K562 (cell line): ENCODE data around the gene SPATS2. TPM values are rescaled to one million over a fixed set of nuclear protein-coding genes. Genes with fewer than 3 reads are reported as not detected.

Experiments
- ATAC-seq: fragments of 200-7000 bp; cut with Tn5 transposase; 3 replicates; pipeline ENCODE4 v1.9.1; 2020; ENCODE audit warnings: moderate library complexity
- BruUV-seq: library from RNA; stranded (reverse); fragments of 400-500 nt; replicated peaks from 2 replicates; lab custom pipeline; 2021; lab: Mats Ljungman, UMichigan
- CTCF ChIA-PET: fragments of 300-600 bp; formaldehyde crosslinking; extraction: SDS; loops from one replicate; lab custom pipeline; 2021; ENCODE audit warnings: low intra/inter-chr PET ratio; lab: Yijun Ruan, JAX
- POLR2A ChIA-PET: fragments of 300-600, 350-650 bp; sonication (Branson Sonifier 250); formaldehyde crosslinking; extraction: SDS; loops from one replicate; lab custom pipeline; 2021; ENCODE audit warnings: antibody characterized with exemption, inconsistent platforms; lab: Yijun Ruan, JAX
- DNase-seq, 4 experiments: peaks; one replicate each; pipeline versions ENCODE4 v3.0.0 to v3.0.0-alpha.2; 2011 to 2018; ENCODE audit warnings: low spot score in 3 of 4, mixed read lengths in 3 of 4; ENCODE audit errors: extremely low read depth in 1 of 4
- FAIRE-seq: peaks from 2 replicates; lab custom pipeline; 2011; peaks lifted over from hg19 to GRCh38; lab: Jason Lieb, UNC
- H2AFZ ChIP-seq: 2 replicates; pipeline ENCODE4 v1.6.0; 2011; ENCODE audit warnings: low read depth, low read length, control low read depth, inconsistent platforms
- H3K27ac ChIP-seq: fragments of 200-600 bp; 3 replicates; pipeline ENCODE4 v1.8.0; 2011; ENCODE audit warnings: low read depth, mild to moderate bottlenecking, control low read depth, inconsistent platforms, low read length, moderate library complexity, mixed read lengths; ENCODE audit errors: extremely low read depth
- H3K27me3 ChIP-seq, 2 experiments: fragments of 300-600 bp in 1 of 2; 2 replicates in 1 of 2; 3 replicates in 1 of 2; pipeline versions ENCODE4 v1.6.0 to v1.8.0; 2011; ENCODE audit warnings: inconsistent platforms in 2 of 2, low read length in 2 of 2, mild to moderate bottlenecking in 1 of 2, mixed read lengths in 1 of 2, moderate library complexity in 1 of 2; ENCODE audit not compliant: control insufficient read depth in 2 of 2, insufficient read depth in 2 of 2
- H3K36me3 ChIP-seq: fragments of 300-600 bp; 3 replicates; pipeline ENCODE4 v1.8.0; 2011; ENCODE audit warnings: mild to moderate bottlenecking, low read length, inconsistent platforms; ENCODE audit not compliant: control insufficient read depth, insufficient read depth
- H3K4me1 ChIP-seq, 2 experiments: fragments of 200-600 bp in 1 of 2; replicated peaks in 1 of 2; 2 replicates in 1 of 2; 3 replicates in 1 of 2; pipeline versions ENCODE4 v1.5.1 to v1.8.0; 2011; ENCODE audit warnings: inconsistent platforms in 2 of 2, low read length in 2 of 2, mild to moderate bottlenecking in 1 of 2, mixed read lengths in 1 of 2, moderate library complexity in 1 of 2; ENCODE audit not compliant: control insufficient read depth in 2 of 2, insufficient read depth in 2 of 2
- H3K4me2 ChIP-seq: 2 replicates; pipeline ENCODE4 v1.6.1; 2011; ENCODE audit warnings: low read length, control low read depth, inconsistent platforms, mixed read lengths; ENCODE audit not compliant: insufficient read depth
- H3K4me3 ChIP-seq: fragments of 200-600 bp; sonication (generic), shearing (Covaris generic); 2 replicates; pipeline ENCODE4 v1.5.1; 2016; ENCODE audit warnings: control low read depth, inconsistent platforms
- H3K79me2 ChIP-seq: fragments of 200-600 bp; 3 replicates; pipeline ENCODE4 v1.8.0; 2011; ENCODE audit warnings: low read length, inconsistent platforms; ENCODE audit not compliant: control insufficient read depth, insufficient read depth
- H3K9ac ChIP-seq, 2 experiments: 2 replicates each; pipeline versions ENCODE4 v1.6.0 to v1.6.1; 2011; ENCODE audit warnings: low read depth in 2 of 2, low read length in 2 of 2, control low read depth in 1 of 2, inconsistent platforms in 1 of 2, mild to moderate bottlenecking in 1 of 2, mixed read lengths in 1 of 2; ENCODE audit not compliant: insufficient read depth in 1 of 2
- H3K9me1 ChIP-seq: one replicate; pipeline ENCODE4 v1.6.0; 2011; ENCODE audit warnings: inconsistent platforms, mild to moderate bottlenecking, low read length, moderate library complexity; ENCODE audit not compliant: control insufficient read depth, insufficient read depth
- H3K9me3 ChIP-seq: replicated peaks from 2 replicates; pipeline ENCODE4 v1.5.1; 2011; ENCODE audit warnings: low read depth, low read length, inconsistent platforms; ENCODE audit not compliant: control insufficient read depth, insufficient read depth
- H4K20me1 ChIP-seq: replicated peaks from 2 replicates; pipeline ENCODE4 v1.6.1; 2011; ENCODE audit warnings: low read length, inconsistent platforms, mixed read lengths; ENCODE audit not compliant: control insufficient read depth, insufficient read depth
- GATAD2B ChIP-seq: fragments of 450-650 bp; IDR thresholded peaks from 2 replicates; pipeline ENCODE4 v1.6.1; 2017; ENCODE audit warnings: mild to moderate bottlenecking, borderline replicate concordance
- MECOM ChIP-seq: fragments of 250-450 bp; sonication (Bioruptor Pico); IDR thresholded peaks from 2 replicates; pipeline ENCODE4 v1.8.0; 2022; ENCODE audit warnings: inconsistent platforms
- SMAD3 ChIP-seq: fragments of 450-650 bp; formaldehyde crosslinking; conservative IDR thresholded peaks from 2 replicates; pipeline ENCODE4 v1.4.0; 2020; ENCODE audit warnings: mild to moderate bottlenecking
- SPI1 ChIP-seq: IDR thresholded peaks from 2 replicates; pipeline ENCODE4 v1.6.1; 2011; ENCODE audit warnings: low read depth, low read length, control low read depth, borderline replicate concordance
- WHSC1 ChIP-seq: IDR thresholded peaks from one replicate; pipeline ENCODE4 v1.6.1; 2012; ENCODE audit warnings: low read length, control low read depth, inconsistent platforms
- ZNF589 ChIP-seq: fragments of 200-800 bp; sonication (Bioruptor generic); IDR thresholded peaks from 2 replicates; pipeline ENCODE4 v1.6.1; 2016; ENCODE audit warnings: low read depth, missing genetic modification characterization, missing compliant biosample characterization
- WGBS: fragments of 100-300 bp; shearing (Covaris generic); methylation state at CpG from one replicate; pipeline ENCODE4 v1.1.6; 2016; ENCODE audit warnings: low coverage, mixed read lengths; ENCODE audit not compliant: insufficient coverage; ENCODE audit errors: missing lambda C conversion rate; 5-methylcytosine and 5-hydroxymethylcytosine counted together
- in situ Hi-C: fragments of 300-500 bp; cut with MboI; formaldehyde crosslinking; loops from 4 replicates; pipeline ENCODE4 v1.15.0; 2018; ENCODE audit warnings: inconsistent platforms, mixed read lengths
- intact Hi-C: fragments of 100-400 bp; cut with micrococcal nuclease; formaldehyde crosslinking; loops from 2 replicates; pipeline ENCODE4 v1.14.2; 2022
- polyA plus RNA-seq, 8 experiments: library from polyadenylated mRNA; depleted of rRNA in 4 of 8; stranded (reverse) in 5 of 8; unstranded in 3 of 8; fragments of >200 nt; fragmentation: Nextera tagmentation in 2 of 8; fragmentation: Illumina TruSeq in 1 of 8; extraction: Ambion mirVana in 2 of 8; extraction: Trizol in 1 of 8; gene quantifications; 2 replicates each; pipeline versions ENCODE4 v1.2.1 to v1.2.3, GENCODE V29; 2011 to 2014; ENCODE audit warnings: inconsistent platforms in 1 of 8, missing spikeins in 1 of 8
- total RNA-seq, 7 experiments: library from RNA; depleted of rRNA in 6 of 7; stranded (reverse); fragments of >200 nt in 6 of 7; fragmentation: Illumina TruSeq in 2 of 7; extraction: Trizol in 2 of 7; gene quantifications; 2 replicates each; pipeline versions ENCODE4 v1.2.1 to v1.2.3, GENCODE V29; 2011 to 2021; ENCODE audit warnings: low replicate concordance in 1 of 7
- TF ChIP-seq, protein P1 (sequence below): fragments of 250-450 bp; sonication (Bioruptor Pico); IDR thresholded peaks from 2 replicates; pipeline ENCODE4 v1.9.0; 2021; ENCODE audit warnings: mild to moderate bottlenecking, inconsistent platforms
- TF ChIP-seq, protein P2 (sequence below): fragments of 200-600 bp; sonication (generic); IDR thresholded peaks from one replicate; pipeline ENCODE4 v1.6.1; 2012; ENCODE audit warnings: mild to moderate bottlenecking, low read depth, low read length, inconsistent platforms

Gene SPATS2
- total and polyA plus RNA-seq, 9 of the 15 experiments (the other 6 are each of a cell fraction or from before 2014, with no cell fraction given): 5.4 to 48.2 (median 17.5) TPM

DNA sequence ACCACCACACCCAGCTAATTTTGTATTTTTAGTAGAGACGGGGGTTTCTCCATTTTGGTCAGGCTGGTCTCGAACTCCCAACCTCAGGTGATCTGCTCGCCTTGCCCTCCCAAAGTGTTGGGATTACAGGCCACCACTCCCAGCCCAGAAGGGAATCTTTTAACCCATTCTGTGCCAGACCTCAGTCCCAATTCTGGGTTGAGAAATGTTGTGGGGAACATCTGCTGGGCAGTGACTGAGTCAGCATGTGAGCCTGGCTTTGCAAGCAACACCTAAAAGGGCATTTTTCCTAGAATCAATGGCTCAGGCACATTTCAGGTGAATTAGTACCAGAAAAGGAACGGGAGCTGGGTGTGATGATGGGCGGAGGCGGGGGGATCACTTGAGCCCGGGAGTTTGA, 7.6 kb upstream of the SPATS2 start:
- Histone ChIP-seq H2AFZ (no peak overlapping the region), H3K9me1 (no peaks in the 10 kb centered on the region), H3K79me2 (no peaks in the 10 kb centered on the region), H3K27me3 (no peaks in the 10 kb centered on the region), H3K9ac (no peak overlapping the region), H3K27ac (no peak overlapping the region), H3K36me3 (no peaks in the 10 kb centered on the region), H3K4me2 (no peak overlapping the region), H3K9me3 (no peaks in the 10 kb centered on the region), H3K4me1 (no peaks in the 10 kb centered on the region), H4K20me1 (no peaks in the 10 kb centered on the region), H3K4me3 (no peak overlapping the region)
- in situ Hi-C loops (loop anchor here (5.0 kb wide), 1 partner anchor 158 kb away; no protein-coding TSS in a partner anchor), intact Hi-C loops (loop anchor here (10.0 kb wide), 1 partner anchor 345 kb away; the partner anchor contains the start of gene FMNL3)
- ATAC-seq: no peak
- ChIA-PET CTCF (interaction anchor here (1.0 to 8.6 kb wide), 5 partner anchors 28 to 221 kb away, joined by 3 to 185 read pairs (median 19); no protein-coding TSS in a partner anchor), POLR2A (interaction anchor here (1.7 to 2.7 kb wide), 3 partner anchors 151 to 155 kb away, joined by 5 to 14 read pairs (median 8); no protein-coding TSS in a partner anchor)
- FAIRE-seq: no peak
- DNase-seq: no peak
- no TSS peak for BruUV-seq
- WGBS: 29% methylated on average over 7 of the region's 7 CpGs
- TF ChIP-seq, protein P1, sequence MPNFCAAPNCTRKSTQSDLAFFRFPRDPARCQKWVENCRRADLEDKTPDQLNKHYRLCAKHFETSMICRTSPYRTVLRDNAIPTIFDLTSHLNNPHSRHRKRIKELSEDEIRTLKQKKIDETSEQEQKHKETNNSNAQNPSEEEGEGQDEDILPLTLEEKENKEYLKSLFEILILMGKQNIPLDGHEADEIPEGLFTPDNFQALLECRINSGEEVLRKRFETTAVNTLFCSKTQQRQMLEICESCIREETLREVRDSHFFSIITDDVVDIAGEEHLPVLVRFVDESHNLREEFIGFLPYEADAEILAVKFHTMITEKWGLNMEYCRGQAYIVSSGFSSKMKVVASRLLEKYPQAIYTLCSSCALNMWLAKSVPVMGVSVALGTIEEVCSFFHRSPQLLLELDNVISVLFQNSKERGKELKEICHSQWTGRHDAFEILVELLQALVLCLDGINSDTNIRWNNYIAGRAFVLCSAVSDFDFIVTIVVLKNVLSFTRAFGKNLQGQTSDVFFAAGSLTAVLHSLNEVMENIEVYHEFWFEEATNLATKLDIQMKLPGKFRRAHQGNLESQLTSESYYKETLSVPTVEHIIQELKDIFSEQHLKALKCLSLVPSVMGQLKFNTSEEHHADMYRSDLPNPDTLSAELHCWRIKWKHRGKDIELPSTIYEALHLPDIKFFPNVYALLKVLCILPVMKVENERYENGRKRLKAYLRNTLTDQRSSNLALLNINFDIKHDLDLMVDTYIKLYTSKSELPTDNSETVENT (CRISPR knock-in tag): no peak
- no peak for TF ChIP-seq MECOM (CRISPR knock-in tag)
- TF ChIP-seq SMAD3 (CRISPR knock-in tag): no peak
- TF ChIP-seq ZNF589: no peak
- TF ChIP-seq, protein P2, sequence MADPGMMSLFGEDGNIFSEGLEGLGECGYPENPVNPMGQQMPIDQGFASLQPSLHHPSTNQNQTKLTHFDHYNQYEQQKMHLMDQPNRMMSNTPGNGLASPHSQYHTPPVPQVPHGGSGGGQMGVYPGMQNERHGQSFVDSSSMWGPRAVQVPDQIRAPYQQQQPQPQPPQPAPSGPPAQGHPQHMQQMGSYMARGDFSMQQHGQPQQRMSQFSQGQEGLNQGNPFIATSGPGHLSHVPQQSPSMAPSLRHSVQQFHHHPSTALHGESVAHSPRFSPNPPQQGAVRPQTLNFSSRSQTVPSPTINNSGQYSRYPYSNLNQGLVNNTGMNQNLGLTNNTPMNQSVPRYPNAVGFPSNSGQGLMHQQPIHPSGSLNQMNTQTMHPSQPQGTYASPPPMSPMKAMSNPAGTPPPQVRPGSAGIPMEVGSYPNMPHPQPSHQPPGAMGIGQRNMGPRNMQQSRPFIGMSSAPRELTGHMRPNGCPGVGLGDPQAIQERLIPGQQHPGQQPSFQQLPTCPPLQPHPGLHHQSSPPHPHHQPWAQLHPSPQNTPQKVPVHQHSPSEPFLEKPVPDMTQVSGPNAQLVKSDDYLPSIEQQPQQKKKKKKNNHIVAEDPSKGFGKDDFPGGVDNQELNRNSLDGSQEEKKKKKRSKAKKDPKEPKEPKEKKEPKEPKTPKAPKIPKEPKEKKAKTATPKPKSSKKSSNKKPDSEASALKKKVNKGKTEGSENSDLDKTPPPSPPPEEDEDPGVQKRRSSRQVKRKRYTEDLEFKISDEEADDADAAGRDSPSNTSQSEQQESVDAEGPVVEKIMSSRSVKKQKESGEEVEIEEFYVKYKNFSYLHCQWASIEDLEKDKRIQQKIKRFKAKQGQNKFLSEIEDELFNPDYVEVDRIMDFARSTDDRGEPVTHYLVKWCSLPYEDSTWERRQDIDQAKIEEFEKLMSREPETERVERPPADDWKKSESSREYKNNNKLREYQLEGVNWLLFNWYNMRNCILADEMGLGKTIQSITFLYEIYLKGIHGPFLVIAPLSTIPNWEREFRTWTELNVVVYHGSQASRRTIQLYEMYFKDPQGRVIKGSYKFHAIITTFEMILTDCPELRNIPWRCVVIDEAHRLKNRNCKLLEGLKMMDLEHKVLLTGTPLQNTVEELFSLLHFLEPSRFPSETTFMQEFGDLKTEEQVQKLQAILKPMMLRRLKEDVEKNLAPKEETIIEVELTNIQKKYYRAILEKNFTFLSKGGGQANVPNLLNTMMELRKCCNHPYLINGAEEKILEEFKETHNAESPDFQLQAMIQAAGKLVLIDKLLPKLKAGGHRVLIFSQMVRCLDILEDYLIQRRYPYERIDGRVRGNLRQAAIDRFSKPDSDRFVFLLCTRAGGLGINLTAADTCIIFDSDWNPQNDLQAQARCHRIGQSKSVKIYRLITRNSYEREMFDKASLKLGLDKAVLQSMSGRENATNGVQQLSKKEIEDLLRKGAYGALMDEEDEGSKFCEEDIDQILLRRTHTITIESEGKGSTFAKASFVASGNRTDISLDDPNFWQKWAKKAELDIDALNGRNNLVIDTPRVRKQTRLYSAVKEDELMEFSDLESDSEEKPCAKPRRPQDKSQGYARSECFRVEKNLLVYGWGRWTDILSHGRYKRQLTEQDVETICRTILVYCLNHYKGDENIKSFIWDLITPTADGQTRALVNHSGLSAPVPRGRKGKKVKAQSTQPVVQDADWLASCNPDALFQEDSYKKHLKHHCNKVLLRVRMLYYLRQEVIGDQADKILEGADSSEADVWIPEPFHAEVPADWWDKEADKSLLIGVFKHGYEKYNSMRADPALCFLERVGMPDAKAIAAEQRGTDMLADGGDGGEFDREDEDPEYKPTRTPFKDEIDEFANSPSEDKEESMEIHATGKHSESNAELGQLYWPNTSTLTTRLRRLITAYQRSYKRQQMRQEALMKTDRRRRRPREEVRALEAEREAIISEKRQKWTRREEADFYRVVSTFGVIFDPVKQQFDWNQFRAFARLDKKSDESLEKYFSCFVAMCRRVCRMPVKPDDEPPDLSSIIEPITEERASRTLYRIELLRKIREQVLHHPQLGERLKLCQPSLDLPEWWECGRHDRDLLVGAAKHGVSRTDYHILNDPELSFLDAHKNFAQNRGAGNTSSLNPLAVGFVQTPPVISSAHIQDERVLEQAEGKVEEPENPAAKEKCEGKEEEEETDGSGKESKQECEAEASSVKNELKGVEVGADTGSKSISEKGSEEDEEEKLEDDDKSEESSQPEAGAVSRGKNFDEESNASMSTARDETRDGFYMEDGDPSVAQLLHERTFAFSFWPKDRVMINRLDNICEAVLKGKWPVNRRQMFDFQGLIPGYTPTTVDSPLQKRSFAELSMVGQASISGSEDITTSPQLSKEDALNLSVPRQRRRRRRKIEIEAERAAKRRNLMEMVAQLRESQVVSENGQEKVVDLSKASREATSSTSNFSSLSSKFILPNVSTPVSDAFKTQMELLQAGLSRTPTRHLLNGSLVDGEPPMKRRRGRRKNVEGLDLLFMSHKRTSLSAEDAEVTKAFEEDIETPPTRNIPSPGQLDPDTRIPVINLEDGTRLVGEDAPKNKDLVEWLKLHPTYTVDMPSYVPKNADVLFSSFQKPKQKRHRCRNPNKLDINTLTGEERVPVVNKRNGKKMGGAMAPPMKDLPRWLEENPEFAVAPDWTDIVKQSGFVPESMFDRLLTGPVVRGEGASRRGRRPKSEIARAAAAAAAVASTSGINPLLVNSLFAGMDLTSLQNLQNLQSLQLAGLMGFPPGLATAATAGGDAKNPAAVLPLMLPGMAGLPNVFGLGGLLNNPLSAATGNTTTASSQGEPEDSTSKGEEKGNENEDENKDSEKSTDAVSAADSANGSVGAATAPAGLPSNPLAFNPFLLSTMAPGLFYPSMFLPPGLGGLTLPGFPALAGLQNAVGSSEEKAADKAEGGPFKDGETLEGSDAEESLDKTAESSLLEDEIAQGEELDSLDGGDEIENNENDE: no peak
- TF ChIP-seq WHSC1: no peak
- no peak for TF ChIP-seq SPI1
- no peak for TF ChIP-seq GATAD2B
